Dermis blood vessel endothelial cell (primary cell): ENCODE measurements around the gene NR1H3. TPM values are rescaled to one million over a fixed set of nuclear protein-coding genes. Genes with fewer than 3 reads are reported as not detected.

Source experiments
- DNase-seq: peaks from one replicate; pipeline ENCODE4 v3.0.0; 2010
- total RNA-seq: library from RNA; depleted of rRNA; stranded (reverse); fragments of >200 nt; gene quantifications from 2 replicates; pipeline ENCODE4 v1.2.3, GENCODE V29; 2014

Gene NR1H3
- total RNA-seq, 1 donor from 2014 or later: 36.6 TPM

DNA sequence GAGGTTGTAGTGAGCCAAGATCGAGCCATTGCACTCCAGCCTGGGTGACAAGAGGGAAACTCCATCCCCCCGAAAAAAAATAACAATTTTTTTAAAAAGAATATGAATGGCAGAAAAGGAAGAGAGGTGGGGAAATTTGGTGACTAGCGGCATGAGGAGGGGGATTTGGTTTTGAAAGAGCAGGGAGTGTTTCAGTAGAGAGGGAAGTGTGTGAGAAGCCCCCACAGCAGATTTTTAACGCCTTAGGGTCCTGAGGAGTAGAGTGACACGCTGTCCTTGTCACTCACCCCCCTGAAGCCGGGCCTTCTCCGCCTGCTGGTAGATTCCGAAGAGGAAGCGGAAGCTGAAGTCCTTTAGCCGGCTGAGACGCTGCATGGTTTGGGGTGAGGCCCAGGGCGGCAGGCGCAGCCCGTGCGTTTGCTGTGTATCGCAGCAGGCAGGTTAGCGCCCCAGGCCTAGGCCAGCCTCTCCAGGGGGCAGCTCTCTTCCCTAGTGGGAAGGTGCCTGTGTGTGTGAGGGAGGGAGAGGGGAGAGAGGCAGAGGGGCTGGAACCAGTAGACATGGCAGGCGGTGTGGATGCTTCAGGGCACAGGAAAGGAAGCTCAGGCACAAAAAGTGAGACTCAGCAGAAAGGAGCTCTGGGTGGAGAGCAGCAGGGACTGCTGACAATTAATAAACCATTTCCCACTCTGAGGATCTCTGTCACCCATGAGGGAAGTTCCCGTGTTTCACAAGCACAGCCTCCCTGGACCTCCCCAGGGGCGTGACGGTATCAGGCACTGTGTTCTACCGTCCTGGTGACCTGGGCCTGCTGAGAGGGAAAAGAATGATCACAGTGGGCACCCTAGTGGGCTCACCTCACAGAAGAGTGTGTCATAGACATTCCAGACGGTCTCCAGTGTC lies 13.1 kb upstream of the NR1H3 start:
- no peak for DNase-seq

GRCh38 chr11:47245611-47246357 lies 12.0 kb upstream of the NR1H3 start:
- no peak for DNase-seq

DNA sequence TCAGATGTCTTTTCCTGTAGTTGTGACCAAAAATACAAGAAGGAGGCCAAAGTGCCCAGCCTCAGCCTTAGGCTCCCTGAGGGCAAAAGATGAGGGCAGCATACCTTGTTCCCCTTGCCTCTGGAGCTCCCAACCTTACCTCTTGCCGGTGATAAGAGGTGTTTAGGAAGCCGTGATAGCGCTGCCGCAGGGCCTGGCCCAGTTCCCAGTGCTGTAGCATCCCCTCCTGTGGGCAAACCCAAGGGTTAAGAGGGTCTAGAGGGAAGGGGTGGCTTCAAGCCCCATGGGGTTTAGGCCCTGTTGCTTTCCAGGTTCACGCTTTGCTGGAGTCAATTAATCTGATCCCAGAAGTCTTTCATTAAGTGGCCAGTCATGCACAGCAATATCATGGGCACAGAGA lies 10.3 kb upstream of the NR1H3 start:
- DNase-seq: no peak

- no peak for DNase-seq
These were observed 9.5 kb upstream of the NR1H3 start for GRCh38 chr11:47248304-47248663.

DNA sequence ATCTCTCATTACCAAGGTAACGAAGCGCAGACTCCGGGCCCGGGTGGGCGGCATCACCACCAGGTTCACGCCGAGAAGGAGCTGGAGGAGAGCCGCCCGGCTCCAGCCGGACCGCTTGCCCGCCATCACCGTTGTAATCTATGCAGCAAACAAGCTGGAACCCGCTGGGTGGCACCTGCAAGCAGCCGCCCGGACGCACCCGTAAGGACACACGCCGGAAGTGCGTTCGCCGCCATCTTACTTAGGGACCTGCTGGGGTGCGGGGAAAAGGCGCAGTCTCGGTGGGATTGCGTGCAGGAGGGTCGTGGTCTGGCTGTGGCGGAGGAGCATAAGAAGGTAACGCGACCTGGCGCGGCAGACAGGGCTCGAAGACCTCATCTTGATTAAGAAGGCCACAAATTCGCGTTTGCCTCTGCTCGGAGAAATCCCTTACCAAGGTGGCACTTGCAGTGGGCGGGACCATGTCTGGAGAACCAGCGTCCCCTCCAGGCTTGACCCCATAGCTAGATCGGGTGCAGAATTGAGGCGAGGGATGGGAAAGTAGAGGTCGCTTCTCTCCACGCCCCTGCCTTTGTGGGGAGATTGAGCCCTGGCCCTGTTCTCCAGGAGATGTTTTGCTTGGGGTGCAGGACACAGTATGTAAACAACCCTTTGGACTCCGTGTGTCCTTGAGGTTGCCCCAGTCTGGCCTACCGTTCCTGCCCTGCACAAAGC lies 9.0 kb upstream of the NR1H3 start, which contains the start of gene ACP2:
Gene ACP2, minus strand, starts transcription at position 151 of the 714 bp plus-strand sequence. Its CDS starts 25 bp downstream, at position 126.
- DNase-seq: peak; percentile 92

- no peak for DNase-seq
These were observed 8.4 kb upstream of the NR1H3 start for GRCh38 chr11:47249378-47249715.

DNA sequence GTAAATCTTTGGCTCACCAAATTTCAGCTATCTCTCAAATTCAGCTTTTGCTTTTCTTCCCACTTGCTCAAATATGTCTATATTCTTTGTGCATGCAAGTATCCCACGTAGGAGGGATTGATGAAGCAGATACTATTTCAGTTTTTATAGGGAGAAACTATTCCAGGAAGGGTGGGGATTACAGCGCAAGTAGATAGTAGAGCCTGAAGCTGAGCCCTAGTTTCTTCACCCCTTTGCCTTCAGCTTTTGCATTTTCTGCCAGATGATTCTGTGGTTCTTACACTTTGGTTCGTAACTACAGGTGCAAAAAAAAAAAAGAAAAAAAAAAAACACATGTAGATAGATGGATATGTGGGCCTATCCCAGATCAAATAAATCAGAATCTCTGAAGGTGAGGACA lies 6.0 kb upstream of the NR1H3 start:
- DNase-seq: no peak

DNA sequence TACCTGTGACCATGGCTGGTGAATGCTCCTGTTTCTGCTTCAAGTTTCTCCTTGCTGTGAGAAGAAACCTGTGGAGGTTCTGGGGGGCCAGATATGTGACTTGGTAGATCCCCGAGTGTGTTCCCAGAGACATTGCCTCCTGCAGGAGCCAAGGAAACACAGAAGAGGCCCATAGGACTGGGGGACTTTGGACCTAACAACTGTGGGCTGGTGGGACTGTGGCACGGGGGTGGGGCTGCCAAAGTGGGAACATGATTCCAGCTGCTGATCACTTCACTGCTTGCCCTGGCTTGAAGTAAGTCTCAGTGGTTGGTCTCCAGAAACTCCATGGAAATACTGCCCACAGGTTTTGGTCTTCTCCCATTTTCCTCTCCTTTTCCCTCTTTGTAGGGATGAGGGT lies 4.1 kb upstream of the NR1H3 start:
- DNase-seq: no peak

- DNase-seq: peak; percentile 40
These were observed 3.4 kb upstream of the NR1H3 start for GRCh38 chr11:47254386-47254785.

DNA sequence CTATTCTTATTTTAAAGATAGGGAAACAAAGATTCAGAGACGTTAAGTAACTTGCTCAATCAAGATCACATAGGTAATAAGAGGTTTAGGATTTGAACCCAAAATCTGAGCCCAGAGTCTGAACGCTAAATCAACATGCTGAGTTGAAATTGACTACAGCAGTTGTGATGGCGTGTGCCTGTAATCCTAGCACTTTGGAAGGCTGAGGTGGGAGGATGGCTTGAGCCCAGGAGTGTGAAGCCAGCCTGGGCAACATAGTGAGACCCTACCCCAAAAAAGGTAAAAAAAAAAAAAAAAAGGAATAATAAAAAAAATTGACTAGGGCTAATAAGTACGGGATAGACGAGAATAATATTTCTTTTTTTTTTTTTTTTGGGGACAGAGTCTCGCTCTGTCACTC lies 1.4 kb upstream of the NR1H3 start:
- DNase-seq: no peak

GRCh38 chr11:47257177-47257516 lies 649 bp upstream of the NR1H3 start:
- no peak for DNase-seq

DNA sequence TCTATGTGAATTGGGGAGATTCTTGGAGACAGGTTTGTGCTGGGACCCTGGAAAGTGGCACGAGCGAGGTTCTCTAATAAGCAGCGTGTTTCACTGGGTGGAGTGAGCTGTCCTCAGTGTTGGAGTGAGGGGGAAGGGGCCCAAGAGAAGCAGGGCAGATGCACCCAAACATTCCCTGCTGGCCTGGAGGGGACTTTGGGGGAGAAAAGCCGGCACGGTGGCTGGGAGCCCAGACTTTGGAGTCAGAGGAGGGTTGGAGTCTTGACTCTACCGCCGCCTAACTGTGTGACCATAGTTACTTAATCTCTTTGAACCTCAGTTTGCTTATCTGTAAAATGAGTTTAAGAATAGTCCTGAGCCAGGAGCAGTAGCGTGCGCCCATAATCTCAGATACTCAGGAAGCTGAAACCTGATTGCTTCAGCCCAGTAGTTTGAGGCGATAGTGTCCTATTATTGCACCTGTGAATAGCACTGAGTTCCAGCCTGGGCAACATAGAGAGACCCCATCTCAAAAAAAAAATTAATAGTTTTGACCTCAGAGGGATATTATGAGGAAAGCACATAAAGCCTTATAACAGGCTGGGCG lies 614 bp downstream of the NR1H3 start:
- no peak for DNase-seq

GRCh38 chr11:47259232-47259977 lies 1.6 kb downstream of the NR1H3 start:
- peak; percentile 76 for DNase-seq

- no peak for DNase-seq
These were observed 2.6 kb downstream of the NR1H3 start for GRCh38 chr11:47260366-47260765.

DNA sequence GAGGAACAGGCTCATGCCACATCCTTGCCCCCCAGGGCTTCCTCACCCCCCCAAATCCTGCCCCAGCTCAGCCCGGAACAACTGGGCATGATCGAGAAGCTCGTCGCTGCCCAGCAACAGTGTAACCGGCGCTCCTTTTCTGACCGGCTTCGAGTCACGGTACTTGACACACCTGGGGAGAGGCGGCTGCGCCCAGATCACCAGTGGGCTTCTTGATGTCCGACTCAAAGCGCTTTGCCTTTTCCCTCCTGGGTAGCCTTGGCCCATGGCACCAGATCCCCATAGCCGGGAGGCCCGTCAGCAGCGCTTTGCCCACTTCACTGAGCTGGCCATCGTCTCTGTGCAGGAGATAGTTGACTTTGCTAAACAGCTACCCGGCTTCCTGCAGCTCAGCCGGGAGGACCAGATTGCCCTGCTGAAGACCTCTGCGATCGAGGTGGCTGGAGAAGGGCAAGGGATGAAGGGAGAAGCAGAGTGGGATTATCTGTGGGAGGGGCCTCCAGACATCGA lies 3.5 kb downstream of the NR1H3 start:
- no peak for DNase-seq

DNA sequence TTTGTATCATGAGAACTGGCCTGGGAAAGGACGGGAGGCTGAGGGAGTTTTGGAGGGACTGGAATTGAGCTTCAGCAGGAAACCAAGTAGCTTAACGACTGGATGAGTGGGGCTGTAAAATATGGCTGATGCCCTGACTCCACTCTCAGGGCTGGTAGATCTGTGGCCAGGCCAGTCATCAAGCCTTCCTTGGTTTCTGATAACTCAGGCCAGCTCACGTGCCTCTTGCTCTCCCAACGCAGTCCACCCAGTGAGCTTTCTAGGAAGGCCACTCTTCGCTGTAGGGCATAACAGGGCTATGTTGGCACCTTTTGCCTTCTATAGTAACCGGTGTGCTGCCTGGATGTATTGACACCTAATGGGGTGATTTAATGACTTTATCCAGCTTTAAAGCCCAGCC lies 6.3 kb downstream of the NR1H3 start:
- DNase-seq: no peak

DNA sequence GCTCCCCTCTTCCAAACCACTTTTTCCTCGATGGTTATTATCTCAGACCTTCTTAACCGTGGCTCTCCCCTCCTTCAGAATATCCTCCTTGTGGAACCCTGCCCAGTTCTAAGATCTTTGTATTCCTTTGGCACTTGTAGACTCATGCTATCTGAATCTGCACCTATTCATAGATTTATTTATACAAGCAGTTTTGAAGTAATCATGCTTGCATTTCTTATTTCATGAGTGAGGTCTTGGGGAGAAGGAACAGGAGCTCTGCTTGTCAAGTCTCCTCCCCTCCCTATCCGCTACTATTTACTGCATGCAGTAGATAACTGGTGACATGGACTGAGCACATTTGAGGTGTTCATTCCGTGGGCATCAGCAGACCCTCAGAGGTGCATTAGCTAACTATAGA lies 6.7 kb downstream of the NR1H3 start:
- no peak for DNase-seq

DNA sequence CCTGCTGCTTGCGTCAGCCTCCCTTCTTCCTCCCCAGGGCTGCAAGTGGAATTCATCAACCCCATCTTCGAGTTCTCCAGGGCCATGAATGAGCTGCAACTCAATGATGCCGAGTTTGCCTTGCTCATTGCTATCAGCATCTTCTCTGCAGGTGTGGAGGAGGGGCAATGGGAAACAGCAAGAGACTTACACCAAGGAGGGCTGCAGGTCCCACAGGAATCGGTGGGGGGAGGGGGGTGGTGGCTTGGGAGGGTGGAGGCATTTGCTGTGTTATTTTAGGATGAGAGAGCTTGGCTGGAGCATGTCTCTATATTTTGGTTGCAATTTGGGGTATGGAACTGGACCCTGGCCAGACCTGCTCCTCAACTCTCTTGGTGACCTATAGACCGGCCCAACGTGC lies 10.1 kb downstream of the NR1H3 start:
- DNase-seq: no peak

DNA sequence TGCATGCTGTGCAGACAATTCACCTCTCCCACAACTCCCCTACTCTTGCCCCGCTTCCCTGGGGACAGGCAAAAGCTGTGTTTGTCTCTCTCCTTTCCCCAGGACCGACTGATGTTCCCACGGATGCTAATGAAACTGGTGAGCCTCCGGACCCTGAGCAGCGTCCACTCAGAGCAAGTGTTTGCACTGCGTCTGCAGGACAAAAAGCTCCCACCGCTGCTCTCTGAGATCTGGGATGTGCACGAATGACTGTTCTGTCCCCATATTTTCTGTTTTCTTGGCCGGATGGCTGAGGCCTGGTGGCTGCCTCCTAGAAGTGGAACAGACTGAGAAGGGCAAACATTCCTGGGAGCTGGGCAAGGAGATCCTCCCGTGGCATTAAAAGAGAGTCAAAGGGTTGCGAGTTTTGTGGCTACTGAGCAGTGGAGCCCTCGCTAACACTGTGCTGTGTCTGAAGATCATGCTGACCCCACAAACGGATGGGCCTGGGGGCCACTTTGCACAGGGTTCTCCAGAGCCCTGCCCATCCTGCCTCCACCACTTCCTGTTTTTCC lies 10.7 kb downstream of the NR1H3 start:
- DNase-seq: no peak

- peak; percentile 92 for DNase-seq
These were observed 11.4 kb downstream of the NR1H3 start for GRCh38 chr11:47269002-47269828.

DNA sequence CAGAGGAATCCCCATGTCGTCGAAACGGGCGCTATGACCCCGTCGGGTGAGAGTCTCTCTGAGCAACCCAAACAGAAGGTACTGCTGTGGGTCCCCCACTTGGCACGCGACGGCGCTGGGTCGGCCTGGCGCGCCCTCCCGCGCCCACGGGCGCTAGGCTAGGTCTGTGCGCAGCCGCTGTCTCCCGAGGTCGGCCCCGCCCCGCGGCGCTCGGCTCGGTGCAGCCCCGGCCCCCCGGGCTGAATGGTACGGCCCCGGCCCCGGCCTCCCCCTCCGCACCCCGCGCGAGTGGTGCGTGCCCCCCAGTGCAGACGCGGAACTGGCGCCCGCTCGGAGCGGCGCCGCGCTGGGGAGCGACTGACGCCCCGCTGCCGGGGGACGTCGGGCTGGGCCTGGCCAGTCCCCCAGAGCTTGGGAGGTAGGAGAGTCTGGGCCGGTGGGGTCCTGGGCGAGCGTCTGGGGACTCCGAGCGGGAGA lies 12.1 kb downstream of the NR1H3 start, which contains the start of gene MADD:
Gene MADD, plus strand, starts transcription at position 305 of the 477 bp plus-strand sequence.
- peak; percentile 91 for DNase-seq
